Dendritic cell treated with granulocyte-macrophage colony-stimulating factor and Interleukin-4, amounts not matched to agents 40 ng/mL and 50 ng/mL, for 4 days (primary cell): Measurements from ENCODE around the gene CTNNA3.

Experiments
- H3K27ac Mint-ChIP-seq: one replicate; pipeline ENCODE4 v1.8.0; 2022; ENCODE audit warnings: mild to moderate bottlenecking, mixed read lengths
- H3K27me3 Mint-ChIP-seq: one replicate; pipeline ENCODE4 v1.8.0; 2022; ENCODE audit warnings: mild to moderate bottlenecking, mixed read lengths
- H3K36me3 Mint-ChIP-seq: one replicate; pipeline ENCODE4 v1.8.0; 2022; ENCODE audit warnings: low read depth, mixed read lengths
- H3K4me1 Mint-ChIP-seq: one replicate; pipeline ENCODE4 v1.8.0; 2022; ENCODE audit warnings: low read depth, mixed read lengths
- H3K4me3 Mint-ChIP-seq: one replicate; pipeline ENCODE4 v1.8.0; 2022; ENCODE audit warnings: mild to moderate bottlenecking, moderate library complexity, mixed read lengths
- H3K9me3 Mint-ChIP-seq: one replicate; pipeline ENCODE4 v1.8.0; 2022; ENCODE audit warnings: mixed read lengths
- intact Hi-C: fragments of 100-400 bp; cut with micrococcal nuclease; formaldehyde crosslinking; loops from one replicate; pipeline ENCODE4 v1.15.0; 2022

CTNNA3 gene

GRCh38 chr10:65952086-65952485, 1743.9 kb downstream of the CTNNA3 start:
- Mint-ChIP-seq H3K36me3 (no peaks in the 10 kb centered on the region), H3K4me1 (no peaks in the 10 kb centered on the region), H3K9me3 (peaks cover 10% of the 10 kb centered on the region), H3K27ac (no peak overlapping the region), H3K4me3 (no peak overlapping the region), H3K27me3 (no peaks in the 10 kb centered on the region)
- intact Hi-C loops: no loop called here

GRCh38 chr10:65950075-65950474, 1745.9 kb downstream of the CTNNA3 start:
- Mint-ChIP-seq H3K27me3 (no peaks in the 10 kb centered on the region), H3K9me3 (no peaks in the 10 kb centered on the region), H3K36me3 (no peaks in the 10 kb centered on the region), H3K27ac (no peak overlapping the region), H3K4me1 (no peaks in the 10 kb centered on the region), H3K4me3 (no peak overlapping the region)
- intact Hi-C loops: no loop called here

- intact Hi-C loops: no loop called here
- no peak overlapping the region for H3K4me3 Mint-ChIP-seq
- H3K4me1 Mint-ChIP-seq: no peaks in the 10 kb centered on the region
- no peaks in the 10 kb centered on the region for H3K27me3 Mint-ChIP-seq
- no peak overlapping the region for H3K27ac Mint-ChIP-seq
- no peaks in the 10 kb centered on the region for H3K9me3 Mint-ChIP-seq
- H3K36me3 Mint-ChIP-seq: no peaks in the 10 kb centered on the region
Measured at GRCh38 chr10:65949526-65949925, 1746.5 kb downstream of the CTNNA3 start.

GRCh38 chr10:65945061-65945460, 1750.9 kb downstream of the CTNNA3 start:
- intact Hi-C loops: no loop called here
- Mint-ChIP-seq H3K36me3 (no peaks in the 10 kb centered on the region), H3K4me1 (no peaks in the 10 kb centered on the region), H3K9me3 (no peaks in the 10 kb centered on the region), H3K4me3 (no peak overlapping the region), H3K27me3 (no peaks in the 10 kb centered on the region), H3K27ac (no peak overlapping the region)

- Mint-ChIP-seq H3K27me3 (no peaks in the 10 kb centered on the region), H3K27ac (no peak overlapping the region), H3K4me3 (no peak overlapping the region), H3K4me1 (no peaks in the 10 kb centered on the region), H3K9me3 (no peaks in the 10 kb centered on the region), H3K36me3 (no peaks in the 10 kb centered on the region)
- intact Hi-C loops: no loop called here
Measured at GRCh38 chr10:65943451-65943850, 1752.5 kb downstream of the CTNNA3 start.

- H3K9me3 Mint-ChIP-seq: no peaks in the 10 kb centered on the region
- no peaks in the 10 kb centered on the region for H3K36me3 Mint-ChIP-seq
- no peaks in the 10 kb centered on the region for H3K4me1 Mint-ChIP-seq
- H3K4me3 Mint-ChIP-seq: no peak overlapping the region
- H3K27ac Mint-ChIP-seq: no peak overlapping the region
- intact Hi-C loops: no loop called here
- H3K27me3 Mint-ChIP-seq: no peaks in the 10 kb centered on the region
Measured at GRCh38 chr10:65940816-65941662, 1755.0 kb downstream of the CTNNA3 start.

- no peaks in the 10 kb centered on the region for H3K27me3 Mint-ChIP-seq
- H3K4me1 Mint-ChIP-seq: no peaks in the 10 kb centered on the region
- no peaks in the 10 kb centered on the region for H3K36me3 Mint-ChIP-seq
- H3K27ac Mint-ChIP-seq: no peak overlapping the region
- intact Hi-C loops: no loop called here
- H3K9me3 Mint-ChIP-seq: no peaks in the 10 kb centered on the region
- H3K4me3 Mint-ChIP-seq: no peak overlapping the region
Measured at GRCh38 chr10:65940105-65940504, 1755.9 kb downstream of the CTNNA3 start.

GRCh38 chr10:65931291-65932070, 1764.5 kb downstream of the CTNNA3 start:
- H3K27me3 Mint-ChIP-seq: no peaks in the 10 kb centered on the region
- H3K9me3 Mint-ChIP-seq: peaks cover 6% of the 10 kb centered on the region
- no peaks in the 10 kb centered on the region for H3K36me3 Mint-ChIP-seq
- no peaks in the 10 kb centered on the region for H3K4me1 Mint-ChIP-seq
- H3K4me3 Mint-ChIP-seq: no peak overlapping the region
- intact Hi-C loops: no loop called here
- H3K27ac Mint-ChIP-seq: no peak overlapping the region

- H3K9me3 Mint-ChIP-seq: no peaks in the 10 kb centered on the region
- no peaks in the 10 kb centered on the region for H3K36me3 Mint-ChIP-seq
- no peaks in the 10 kb centered on the region for H3K27me3 Mint-ChIP-seq
- intact Hi-C loops: no loop called here
- no peaks in the 10 kb centered on the region for H3K4me1 Mint-ChIP-seq
- H3K4me3 Mint-ChIP-seq: no peak overlapping the region
- H3K27ac Mint-ChIP-seq: no peak overlapping the region
Measured at GRCh38 chr10:65911151-65911835, 1784.7 kb downstream of the CTNNA3 start.

GRCh38 chr10:65910209-65910608, 1785.8 kb downstream of the CTNNA3 start:
- Mint-ChIP-seq H3K4me3 (no peak overlapping the region), H3K36me3 (no peaks in the 10 kb centered on the region), H3K27me3 (no peaks in the 10 kb centered on the region), H3K4me1 (no peaks in the 10 kb centered on the region), H3K27ac (no peak overlapping the region), H3K9me3 (no peaks in the 10 kb centered on the region)
- intact Hi-C loops: no loop called here

- H3K4me1 Mint-ChIP-seq: no peaks in the 10 kb centered on the region
- H3K9me3 Mint-ChIP-seq: no peaks in the 10 kb centered on the region
- H3K36me3 Mint-ChIP-seq: no peaks in the 10 kb centered on the region
- no peak overlapping the region for H3K4me3 Mint-ChIP-seq
- no peaks in the 10 kb centered on the region for H3K27me3 Mint-ChIP-seq
- intact Hi-C loops: no loop called here
- H3K27ac Mint-ChIP-seq: no peak overlapping the region
Measured at GRCh38 chr10:65907199-65907712, 1788.7 kb downstream of the CTNNA3 start.

- intact Hi-C loops: no loop called here
- Mint-ChIP-seq H3K27me3 (no peaks in the 10 kb centered on the region), H3K36me3 (no peaks in the 10 kb centered on the region), H3K4me3 (no peak overlapping the region), H3K27ac (no peak overlapping the region), H3K9me3 (no peaks in the 10 kb centered on the region), H3K4me1 (no peaks in the 10 kb centered on the region)
Measured at GRCh38 chr10:65903620-65904019, 1792.4 kb downstream of the CTNNA3 start.

- no peaks in the 10 kb centered on the region for H3K27me3 Mint-ChIP-seq
- no peaks in the 10 kb centered on the region for H3K36me3 Mint-ChIP-seq
- H3K4me3 Mint-ChIP-seq: no peak overlapping the region
- no peak overlapping the region for H3K27ac Mint-ChIP-seq
- no peaks in the 10 kb centered on the region for H3K4me1 Mint-ChIP-seq
- no peaks in the 10 kb centered on the region for H3K9me3 Mint-ChIP-seq
- intact Hi-C loops: no loop called here
Measured at GRCh38 chr10:65900271-65900670, 1795.7 kb downstream of the CTNNA3 start.

GRCh38 chr10:65898055-65898454, 1797.9 kb downstream of the CTNNA3 start:
- no peak overlapping the region for H3K4me3 Mint-ChIP-seq
- no peaks in the 10 kb centered on the region for H3K9me3 Mint-ChIP-seq
- no peaks in the 10 kb centered on the region for H3K4me1 Mint-ChIP-seq
- no peaks in the 10 kb centered on the region for H3K36me3 Mint-ChIP-seq
- no peak overlapping the region for H3K27ac Mint-ChIP-seq
- intact Hi-C loops: no loop called here
- H3K27me3 Mint-ChIP-seq: no peaks in the 10 kb centered on the region
